HL-60 (cell line): ENCODE data around the gene PCSK7.

Source experiments
- DNase-seq, 2 experiments: peaks; one replicate each; pipeline ENCODE4 v3.0.0-alpha.2; 2010 to 2020; ENCODE audit warnings: low read depth in 1 of 2, low spot score in 1 of 2
- H3K27ac ChIP-seq: fragments of 250-450 bp; sonication (Bioruptor Pico); replicated peaks from 2 replicates; pipeline ENCODE4 v1.5.1; 2020; ENCODE audit warnings: mild to moderate bottlenecking, moderate library complexity
- H3K27me3 ChIP-seq: fragments of 250-450 bp; sonication (Bioruptor Pico); 2 replicates; pipeline ENCODE4 v1.5.1; 2021; ENCODE audit warnings: mild to moderate bottlenecking, moderate library complexity; ENCODE audit not compliant: insufficient read depth, poor library complexity, severe bottlenecking
- H3K4me3 ChIP-seq: replicated peaks from 2 replicates; pipeline ENCODE4 v1.5.1; 2011; ENCODE audit warnings: mild to moderate bottlenecking, control low read depth, low read length; ENCODE audit not compliant: insufficient read depth
- GABPA ChIP-seq: IDR thresholded peaks from 2 replicates; pipeline ENCODE4 v1.6.1; 2012; ENCODE audit warnings: low read depth
- POLR2AphosphoS5 ChIP-seq: IDR thresholded peaks from 2 replicates; pipeline ENCODE4 v1.6.1; 2012; ENCODE audit warnings: low read depth
- SPI1 ChIP-seq: IDR thresholded peaks from 2 replicates; pipeline ENCODE4 v1.6.1; 2012; ENCODE audit warnings: low read depth, mild to moderate bottlenecking, borderline replicate concordance
- TF ChIP-seq, protein P1 (sequence below): IDR thresholded peaks from 2 replicates; pipeline ENCODE4 v1.6.1; 2012; ENCODE audit warnings: low read depth; ENCODE audit not compliant: insufficient replicate concordance
- TF ChIP-seq, protein P2 (sequence below): IDR thresholded peaks from one replicate; pipeline ENCODE4 v1.5.1; 2011; ENCODE audit warnings: low read length, control low read depth, inconsistent platforms; ENCODE audit not compliant: insufficient read depth

Gene PCSK7

DNA sequence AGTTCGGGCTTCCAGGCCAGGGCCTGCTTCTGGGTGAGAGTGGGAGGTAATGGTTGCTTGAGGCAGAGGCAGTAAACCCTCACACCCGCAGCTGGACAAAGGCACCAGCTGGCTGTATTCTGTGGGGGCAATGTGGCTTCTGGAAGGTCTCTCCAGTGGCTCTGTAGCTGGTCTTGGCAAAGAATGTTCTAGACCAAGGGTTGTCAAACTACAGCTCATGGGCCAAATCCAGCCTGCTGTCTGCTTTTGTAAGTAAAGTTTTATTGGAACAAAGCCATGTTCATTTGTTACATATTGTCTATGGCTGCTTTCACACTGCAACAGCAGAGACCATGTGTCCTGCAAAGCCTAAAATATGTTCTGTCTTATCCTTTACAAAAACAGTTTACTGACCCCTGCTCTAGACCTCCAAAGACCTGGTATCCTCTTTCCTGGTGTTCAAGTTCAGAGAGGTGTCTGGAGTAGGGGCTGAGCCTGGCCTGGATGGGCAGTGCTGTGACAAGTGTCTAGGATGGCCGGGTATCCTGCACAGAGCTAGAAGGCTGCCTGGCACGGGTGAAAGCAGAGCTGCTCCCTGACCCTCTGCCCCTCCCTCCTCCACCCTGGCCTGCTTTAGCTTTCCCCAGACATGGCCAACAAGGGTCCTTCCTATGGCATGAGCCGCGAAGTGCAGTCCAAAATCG is 29.3 kb downstream of the PCSK7 start:
- no peak for DNase-seq
- H3K4me3 ChIP-seq, result no peak overlapping the region
- no peak overlapping the region for H3K27ac ChIP-seq
- H3K27me3 ChIP-seq, result no peaks in the 10 kb centered on the region
- no peak for TF ChIP-seq SPI1
- no peak for TF ChIP-seq POLR2AphosphoS5
- no peak for TF ChIP-seq GABPA
- TF ChIP-seq, protein P1, sequence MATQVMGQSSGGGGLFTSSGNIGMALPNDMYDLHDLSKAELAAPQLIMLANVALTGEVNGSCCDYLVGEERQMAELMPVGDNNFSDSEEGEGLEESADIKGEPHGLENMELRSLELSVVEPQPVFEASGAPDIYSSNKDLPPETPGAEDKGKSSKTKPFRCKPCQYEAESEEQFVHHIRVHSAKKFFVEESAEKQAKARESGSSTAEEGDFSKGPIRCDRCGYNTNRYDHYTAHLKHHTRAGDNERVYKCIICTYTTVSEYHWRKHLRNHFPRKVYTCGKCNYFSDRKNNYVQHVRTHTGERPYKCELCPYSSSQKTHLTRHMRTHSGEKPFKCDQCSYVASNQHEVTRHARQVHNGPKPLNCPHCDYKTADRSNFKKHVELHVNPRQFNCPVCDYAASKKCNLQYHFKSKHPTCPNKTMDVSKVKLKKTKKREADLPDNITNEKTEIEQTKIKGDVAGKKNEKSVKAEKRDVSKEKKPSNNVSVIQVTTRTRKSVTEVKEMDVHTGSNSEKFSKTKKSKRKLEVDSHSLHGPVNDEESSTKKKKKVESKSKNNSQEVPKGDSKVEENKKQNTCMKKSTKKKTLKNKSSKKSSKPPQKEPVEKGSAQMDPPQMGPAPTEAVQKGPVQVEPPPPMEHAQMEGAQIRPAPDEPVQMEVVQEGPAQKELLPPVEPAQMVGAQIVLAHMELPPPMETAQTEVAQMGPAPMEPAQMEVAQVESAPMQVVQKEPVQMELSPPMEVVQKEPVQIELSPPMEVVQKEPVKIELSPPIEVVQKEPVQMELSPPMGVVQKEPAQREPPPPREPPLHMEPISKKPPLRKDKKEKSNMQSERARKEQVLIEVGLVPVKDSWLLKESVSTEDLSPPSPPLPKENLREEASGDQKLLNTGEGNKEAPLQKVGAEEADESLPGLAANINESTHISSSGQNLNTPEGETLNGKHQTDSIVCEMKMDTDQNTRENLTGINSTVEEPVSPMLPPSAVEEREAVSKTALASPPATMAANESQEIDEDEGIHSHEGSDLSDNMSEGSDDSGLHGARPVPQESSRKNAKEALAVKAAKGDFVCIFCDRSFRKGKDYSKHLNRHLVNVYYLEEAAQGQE, result no peak
- TF ChIP-seq, protein P2, sequence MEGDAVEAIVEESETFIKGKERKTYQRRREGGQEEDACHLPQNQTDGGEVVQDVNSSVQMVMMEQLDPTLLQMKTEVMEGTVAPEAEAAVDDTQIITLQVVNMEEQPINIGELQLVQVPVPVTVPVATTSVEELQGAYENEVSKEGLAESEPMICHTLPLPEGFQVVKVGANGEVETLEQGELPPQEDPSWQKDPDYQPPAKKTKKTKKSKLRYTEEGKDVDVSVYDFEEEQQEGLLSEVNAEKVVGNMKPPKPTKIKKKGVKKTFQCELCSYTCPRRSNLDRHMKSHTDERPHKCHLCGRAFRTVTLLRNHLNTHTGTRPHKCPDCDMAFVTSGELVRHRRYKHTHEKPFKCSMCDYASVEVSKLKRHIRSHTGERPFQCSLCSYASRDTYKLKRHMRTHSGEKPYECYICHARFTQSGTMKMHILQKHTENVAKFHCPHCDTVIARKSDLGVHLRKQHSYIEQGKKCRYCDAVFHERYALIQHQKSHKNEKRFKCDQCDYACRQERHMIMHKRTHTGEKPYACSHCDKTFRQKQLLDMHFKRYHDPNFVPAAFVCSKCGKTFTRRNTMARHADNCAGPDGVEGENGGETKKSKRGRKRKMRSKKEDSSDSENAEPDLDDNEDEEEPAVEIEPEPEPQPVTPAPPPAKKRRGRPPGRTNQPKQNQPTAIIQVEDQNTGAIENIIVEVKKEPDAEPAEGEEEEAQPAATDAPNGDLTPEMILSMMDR, result no peak

DNA sequence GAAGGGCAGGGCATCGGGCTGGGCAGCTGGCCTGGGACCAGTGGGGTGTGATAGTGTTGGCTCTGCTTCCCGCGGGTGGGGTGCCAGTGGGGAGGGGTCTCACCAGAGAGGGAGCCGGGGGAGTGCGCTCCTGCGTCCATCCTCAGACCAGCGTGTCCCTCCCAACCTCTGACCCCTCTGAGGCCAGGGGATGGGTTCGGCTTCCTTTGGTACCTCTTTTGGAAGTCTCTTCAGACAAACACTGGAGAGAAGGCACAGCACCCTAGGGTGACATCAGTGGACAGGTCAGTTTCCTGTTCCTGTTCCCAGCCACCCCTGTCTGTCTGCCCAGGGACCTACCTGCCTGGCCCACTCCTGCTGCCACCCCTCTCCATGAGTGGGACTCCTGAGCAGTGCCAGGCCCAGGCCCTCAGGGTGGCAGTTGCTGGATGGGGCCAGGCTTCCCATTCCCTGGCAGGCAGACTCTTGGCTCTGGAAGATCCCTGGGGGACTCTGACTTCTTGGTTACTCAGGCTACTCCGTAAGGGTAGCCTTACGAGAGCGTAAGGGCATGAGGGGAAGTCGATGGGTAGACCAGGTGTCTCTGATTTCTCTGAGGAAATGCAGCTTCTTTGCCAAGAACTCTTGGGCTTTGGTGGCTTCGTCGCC is 30.1 kb downstream of the PCSK7 start:
- TF ChIP-seq GABPA (no peak), SPI1 (no peak), POLR2AphosphoS5 (no peak)
- TF ChIP-seq, protein P1, result no peak
- TF ChIP-seq, protein P2, result no peak
- no peak for DNase-seq
- no peaks in the 10 kb centered on the region for H3K27me3 ChIP-seq
- H3K27ac ChIP-seq, result no peak overlapping the region
- no peak overlapping the region for H3K4me3 ChIP-seq

DNA sequence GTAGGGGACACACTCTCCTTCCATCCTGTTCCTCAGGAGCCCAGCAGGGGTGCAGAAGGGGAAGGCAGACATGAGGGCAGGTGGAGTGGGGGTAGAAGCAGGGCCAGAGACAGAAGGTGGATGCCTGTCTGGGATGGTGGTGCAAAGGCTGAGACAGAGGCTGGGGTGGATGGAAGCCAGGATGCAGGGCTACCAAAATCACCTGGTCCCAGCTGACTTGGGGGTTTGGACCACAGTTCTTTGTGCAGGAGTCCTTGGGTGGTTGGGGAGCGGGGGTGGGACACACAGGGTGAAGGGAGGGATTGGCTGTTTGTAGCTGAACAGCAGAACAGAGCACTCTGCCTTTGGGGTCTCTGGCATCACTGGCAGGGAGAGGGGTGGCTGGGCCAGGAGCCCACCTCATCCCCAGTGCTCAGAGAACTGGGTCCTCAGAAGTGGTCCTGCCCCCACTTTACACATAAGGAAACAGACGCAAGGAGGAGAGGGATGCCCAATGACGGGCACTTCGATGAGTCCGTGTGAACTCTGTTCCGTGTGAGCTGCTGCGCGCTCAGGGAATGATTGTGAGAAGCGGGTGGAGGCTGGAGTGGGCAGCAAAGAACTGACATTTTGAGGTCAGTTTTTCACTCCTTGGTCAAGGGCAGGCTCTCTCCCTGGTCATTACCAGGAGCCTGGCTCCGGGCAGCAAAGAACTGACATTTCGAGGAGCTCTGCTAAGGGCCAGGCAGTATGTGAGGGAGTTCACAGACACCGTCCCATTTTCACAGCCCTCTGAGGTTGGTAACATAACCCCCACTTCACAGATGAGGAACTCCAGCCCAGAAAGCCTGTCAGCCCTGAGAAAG is 30.8 kb downstream of the PCSK7 start:
- Histone ChIP-seq H3K27me3 (no peaks in the 10 kb centered on the region), H3K4me3 (no peak overlapping the region), H3K27ac (no peak overlapping the region)
- no peak for TF ChIP-seq SPI1
- TF ChIP-seq GABPA, result no peak
- no peak for TF ChIP-seq POLR2AphosphoS5
- TF ChIP-seq, protein P2, result no peak
- TF ChIP-seq, protein P1, result no peak
- DNase-seq, result no peak
